ENCODE data around the gene NACA2.

GRCh38 chr17:61600621-61601020, 9.6 kb upstream of the NACA2 start:
- TF ChIP-seq POLR2A (IDR thresholded peaks at IDR 0.05) (no peak), CTCF (IDR thresholded peaks at IDR 0.05) (no peak), POLR2AphosphoS5 (IDR thresholded peaks at IDR 0.05) (no peak)
